Kidney epithelial cell (primary cell): ENCODE data around the gene PPP2R5C. TPM values are rescaled to one million over a fixed set of nuclear protein-coding genes. Genes with fewer than 3 reads are reported as not detected.

Experiments
- DNase-seq: peaks from one replicate; pipeline ENCODE4 v3.0.0-alpha.2; 2010; ENCODE audit warnings: low read depth
- H3K27me3 ChIP-seq: 2 replicates; pipeline ENCODE4 v1.6.0; 2011; ENCODE audit warnings: low read length; ENCODE audit not compliant: control insufficient read depth, insufficient read depth
- H3K36me3 ChIP-seq: 2 replicates; pipeline ENCODE4 v1.5.1; 2011; ENCODE audit warnings: low read length; ENCODE audit not compliant: control insufficient read depth, insufficient read depth
- H3K4me3 ChIP-seq: 2 replicates; pipeline ENCODE4 v1.5.1; 2011; ENCODE audit warnings: low read depth, mild to moderate bottlenecking, control low read depth, low read length
- total RNA-seq: library from RNA; depleted of rRNA; stranded (reverse); fragments of >200 nt; gene quantifications from 2 replicates; pipeline ENCODE4 v1.2.3, GENCODE V29; 2015
- TF ChIP-seq, protein P1 (sequence below): IDR thresholded peaks from 2 replicates; pipeline ENCODE4 v1.5.1; 2011; ENCODE audit warnings: mild to moderate bottlenecking, moderate library complexity, low read length, control low read depth, inconsistent platforms; ENCODE audit not compliant: insufficient read depth, poor library complexity, severe bottlenecking

The PPP2R5C gene
- total RNA-seq, 1 donor from 2014 or later: 79.6 TPM

DNA sequence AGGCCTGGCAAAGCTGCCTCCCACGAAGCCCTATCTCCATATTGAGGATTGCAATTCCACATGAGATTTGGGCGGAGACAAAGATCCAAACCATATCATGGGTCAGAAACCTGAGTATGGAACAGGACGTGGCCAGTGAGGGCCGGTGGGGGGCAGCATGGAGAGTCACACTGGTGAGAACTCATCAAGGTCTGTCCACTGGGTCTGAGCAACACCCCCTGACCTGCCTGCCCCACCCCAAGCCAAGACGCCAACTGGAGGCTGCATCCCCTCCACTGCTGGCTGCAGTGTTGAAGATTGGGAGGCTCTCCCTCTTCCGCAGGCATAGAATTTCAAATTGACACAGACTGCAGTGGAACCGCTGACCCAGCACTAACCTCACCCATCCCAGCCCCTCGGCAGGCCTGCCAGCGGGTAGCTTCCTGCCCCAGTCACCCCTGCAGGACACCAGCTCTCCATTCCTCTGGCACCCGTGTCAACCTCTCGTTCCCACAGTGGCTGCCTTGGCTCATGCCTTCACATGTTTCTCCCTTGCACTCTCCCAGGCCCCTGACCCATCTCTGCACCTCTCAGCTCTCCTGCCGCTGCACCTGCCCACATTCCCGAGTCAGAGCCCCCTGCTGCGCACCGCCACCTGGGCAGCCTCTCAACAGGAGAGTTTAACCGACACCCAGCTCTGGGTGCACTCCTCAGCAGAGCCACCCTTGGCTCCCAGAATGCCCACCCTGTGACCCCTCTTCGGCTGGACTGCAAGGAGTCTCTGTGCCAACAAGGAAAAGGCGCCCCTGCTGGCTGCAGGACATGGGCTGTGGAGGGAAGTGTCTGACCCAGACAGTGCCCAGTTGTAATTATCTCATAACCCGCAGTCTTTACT is 45.2 kb upstream of the PPP2R5C start:
- Histone ChIP-seq H3K4me3 (no peak overlapping the region), H3K36me3 (no peaks in the 10 kb centered on the region), H3K27me3 (no peaks in the 10 kb centered on the region)
- DNase-seq: no peak
- TF ChIP-seq, protein P1, sequence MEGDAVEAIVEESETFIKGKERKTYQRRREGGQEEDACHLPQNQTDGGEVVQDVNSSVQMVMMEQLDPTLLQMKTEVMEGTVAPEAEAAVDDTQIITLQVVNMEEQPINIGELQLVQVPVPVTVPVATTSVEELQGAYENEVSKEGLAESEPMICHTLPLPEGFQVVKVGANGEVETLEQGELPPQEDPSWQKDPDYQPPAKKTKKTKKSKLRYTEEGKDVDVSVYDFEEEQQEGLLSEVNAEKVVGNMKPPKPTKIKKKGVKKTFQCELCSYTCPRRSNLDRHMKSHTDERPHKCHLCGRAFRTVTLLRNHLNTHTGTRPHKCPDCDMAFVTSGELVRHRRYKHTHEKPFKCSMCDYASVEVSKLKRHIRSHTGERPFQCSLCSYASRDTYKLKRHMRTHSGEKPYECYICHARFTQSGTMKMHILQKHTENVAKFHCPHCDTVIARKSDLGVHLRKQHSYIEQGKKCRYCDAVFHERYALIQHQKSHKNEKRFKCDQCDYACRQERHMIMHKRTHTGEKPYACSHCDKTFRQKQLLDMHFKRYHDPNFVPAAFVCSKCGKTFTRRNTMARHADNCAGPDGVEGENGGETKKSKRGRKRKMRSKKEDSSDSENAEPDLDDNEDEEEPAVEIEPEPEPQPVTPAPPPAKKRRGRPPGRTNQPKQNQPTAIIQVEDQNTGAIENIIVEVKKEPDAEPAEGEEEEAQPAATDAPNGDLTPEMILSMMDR: no peak

DNA sequence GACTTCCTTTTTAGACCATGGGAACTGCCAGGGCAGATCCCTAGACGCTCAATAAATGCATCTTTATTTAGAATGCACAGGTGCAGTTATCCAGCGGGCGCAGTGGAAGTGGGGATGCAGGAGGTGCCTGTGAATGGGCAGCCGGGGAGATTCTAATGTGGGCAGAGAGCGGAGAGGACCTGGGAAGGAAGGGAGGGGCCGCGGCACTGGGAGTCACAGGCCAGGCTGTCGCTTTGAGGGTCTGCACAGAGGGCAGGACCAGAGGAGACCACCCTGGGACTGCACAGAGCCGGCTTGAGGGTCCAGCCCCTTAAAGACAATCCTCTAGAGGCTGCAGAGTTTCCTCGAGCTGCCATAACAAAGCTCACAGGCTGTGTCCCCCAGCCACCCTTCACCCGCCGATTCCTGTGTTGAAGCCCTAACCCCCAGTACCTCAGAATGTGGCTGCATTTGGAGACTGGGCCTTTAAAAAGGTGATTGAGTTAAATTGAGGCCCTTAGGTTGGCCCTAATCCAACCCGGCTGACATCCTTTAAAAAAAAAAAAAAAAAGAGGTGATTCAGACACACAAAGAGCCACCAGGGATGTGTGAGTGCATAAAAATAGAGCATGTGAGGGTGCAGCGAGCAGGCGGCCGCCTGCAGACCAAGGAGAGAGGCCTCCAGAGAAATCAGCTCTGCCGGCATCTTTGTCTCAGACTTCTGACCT is 44.4 kb upstream of the PPP2R5C start:
- TF ChIP-seq, protein P1: no peak
- H3K27me3 ChIP-seq: no peaks in the 10 kb centered on the region
- H3K36me3 ChIP-seq: no peaks in the 10 kb centered on the region
- no peak overlapping the region for H3K4me3 ChIP-seq
- DNase-seq: no peak

DNA sequence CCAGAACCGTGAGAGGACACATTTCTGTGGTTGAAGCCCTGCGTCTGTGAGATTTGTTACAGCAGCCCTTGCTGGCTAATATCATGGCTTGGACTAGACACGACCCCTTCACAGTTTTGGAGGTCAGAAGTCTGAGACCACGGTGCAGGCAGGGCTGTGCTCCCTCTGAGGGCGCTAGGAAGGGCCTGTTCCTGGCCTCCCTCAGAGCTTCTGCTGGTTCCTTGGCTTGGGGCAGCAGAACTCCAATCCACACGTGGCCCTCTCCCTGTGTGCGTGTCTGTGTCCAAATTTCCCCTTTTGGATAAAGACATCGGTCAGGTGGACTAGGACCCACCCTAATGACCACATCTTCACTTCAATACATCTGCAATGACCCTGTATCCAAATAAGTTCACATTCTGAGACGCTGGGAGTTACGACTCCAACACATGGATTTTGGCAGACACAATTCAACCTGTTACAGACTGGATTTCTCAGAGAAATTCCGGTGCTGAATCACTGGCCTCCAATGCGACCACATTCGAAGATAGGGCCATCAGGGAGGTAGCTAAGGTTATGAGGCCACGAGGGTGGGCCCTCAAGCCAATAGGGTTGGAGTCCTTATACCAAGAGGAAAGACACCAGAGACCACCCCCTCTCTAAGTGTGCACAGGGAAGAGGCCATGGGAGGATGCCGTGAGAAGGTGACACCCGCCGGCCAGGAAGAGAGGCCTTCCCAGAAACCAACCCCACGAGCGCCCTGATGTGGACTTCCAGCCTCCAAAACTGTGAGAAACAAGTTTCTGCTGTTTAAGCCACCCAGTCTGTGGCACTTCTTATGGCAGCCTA is 43.6 kb upstream of the PPP2R5C start:
- no peak overlapping the region for H3K4me3 ChIP-seq
- DNase-seq: no peak
- no peaks in the 10 kb centered on the region for H3K36me3 ChIP-seq
- TF ChIP-seq, protein P1: no peak
- no peaks in the 10 kb centered on the region for H3K27me3 ChIP-seq

DNA sequence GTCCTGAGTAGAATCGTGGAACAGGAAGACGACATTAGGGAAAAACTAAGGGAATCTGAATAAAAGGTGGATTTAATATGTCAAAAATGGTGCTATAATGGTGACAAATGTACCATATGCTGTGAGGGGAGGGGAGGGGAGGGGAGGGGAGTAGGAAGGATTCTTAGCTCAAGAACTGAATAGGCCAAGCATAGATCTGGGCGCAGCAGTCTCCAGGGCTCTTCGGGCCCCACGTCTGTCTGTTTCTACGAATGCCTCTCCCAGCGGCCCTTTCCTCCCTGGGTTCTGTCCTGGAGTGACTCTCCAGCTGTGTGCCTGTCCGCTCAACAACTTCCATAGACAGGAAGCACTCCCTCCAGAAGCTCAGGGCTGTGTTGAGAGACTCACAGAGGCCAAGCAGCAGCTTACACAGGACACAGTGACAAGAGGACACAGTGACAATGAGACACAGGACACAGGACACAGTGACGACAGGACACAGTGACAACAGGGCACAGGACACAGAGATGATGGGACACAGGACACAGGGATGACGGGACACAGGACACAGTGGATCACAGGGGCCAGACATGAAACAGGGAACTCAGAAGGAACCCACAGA is 42.4 kb upstream of the PPP2R5C start:
- Histone ChIP-seq H3K27me3 (no peaks in the 10 kb centered on the region), H3K36me3 (no peaks in the 10 kb centered on the region), H3K4me3 (no peak overlapping the region)
- no peak for DNase-seq
- TF ChIP-seq, protein P1: no peak

DNA sequence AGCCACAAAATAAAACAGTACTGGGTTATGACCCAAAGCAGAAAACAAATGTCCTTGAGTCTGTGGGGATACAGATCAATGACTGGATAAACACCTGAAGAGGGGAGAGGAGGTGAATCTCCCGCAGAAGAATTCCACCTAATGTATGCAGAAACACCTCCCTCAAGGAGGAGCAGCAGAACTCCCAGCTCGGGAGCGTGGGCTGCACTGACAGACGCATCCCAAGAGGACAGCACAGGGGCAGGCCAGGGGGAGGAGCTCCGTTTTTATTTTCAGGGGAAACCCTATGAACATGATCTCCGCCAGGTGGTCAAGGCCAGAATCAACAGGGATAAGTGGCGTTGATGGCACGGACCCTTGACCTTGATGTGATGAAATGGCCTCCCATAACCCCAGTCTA is 41.8 kb upstream of the PPP2R5C start:
- TF ChIP-seq, protein P1: no peak
- Histone ChIP-seq H3K27me3 (no peaks in the 10 kb centered on the region), H3K4me3 (no peak overlapping the region), H3K36me3 (no peaks in the 10 kb centered on the region)
- no peak for DNase-seq
